ENCODE data around the gene SLC7A1.

The SLC7A1 gene

GRCh38 chr13:29607465-29607864 is 12.0 kb upstream of the SLC7A1 start:
- no peak for TF ChIP-seq EZH2phosphoT487 (IDR thresholded peaks at IDR 0.05; ENCODE audit: borderline replicate concordance, low read length)
- TF ChIP-seq, protein P1, sequence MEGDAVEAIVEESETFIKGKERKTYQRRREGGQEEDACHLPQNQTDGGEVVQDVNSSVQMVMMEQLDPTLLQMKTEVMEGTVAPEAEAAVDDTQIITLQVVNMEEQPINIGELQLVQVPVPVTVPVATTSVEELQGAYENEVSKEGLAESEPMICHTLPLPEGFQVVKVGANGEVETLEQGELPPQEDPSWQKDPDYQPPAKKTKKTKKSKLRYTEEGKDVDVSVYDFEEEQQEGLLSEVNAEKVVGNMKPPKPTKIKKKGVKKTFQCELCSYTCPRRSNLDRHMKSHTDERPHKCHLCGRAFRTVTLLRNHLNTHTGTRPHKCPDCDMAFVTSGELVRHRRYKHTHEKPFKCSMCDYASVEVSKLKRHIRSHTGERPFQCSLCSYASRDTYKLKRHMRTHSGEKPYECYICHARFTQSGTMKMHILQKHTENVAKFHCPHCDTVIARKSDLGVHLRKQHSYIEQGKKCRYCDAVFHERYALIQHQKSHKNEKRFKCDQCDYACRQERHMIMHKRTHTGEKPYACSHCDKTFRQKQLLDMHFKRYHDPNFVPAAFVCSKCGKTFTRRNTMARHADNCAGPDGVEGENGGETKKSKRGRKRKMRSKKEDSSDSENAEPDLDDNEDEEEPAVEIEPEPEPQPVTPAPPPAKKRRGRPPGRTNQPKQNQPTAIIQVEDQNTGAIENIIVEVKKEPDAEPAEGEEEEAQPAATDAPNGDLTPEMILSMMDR (IDR thresholded peaks at IDR 0.05; ENCODE audit: low read depth, low read length, poor library complexity, severe bottlenecking): no peak
- Histone ChIP-seq H3K27me3 (ENCODE audit: control insufficient read depth, low read length) (peaks cover 18% of the 10 kb centered on the region), H3K27ac (ENCODE audit: low read depth, low read length) (no peak overlapping the region)

DNA sequence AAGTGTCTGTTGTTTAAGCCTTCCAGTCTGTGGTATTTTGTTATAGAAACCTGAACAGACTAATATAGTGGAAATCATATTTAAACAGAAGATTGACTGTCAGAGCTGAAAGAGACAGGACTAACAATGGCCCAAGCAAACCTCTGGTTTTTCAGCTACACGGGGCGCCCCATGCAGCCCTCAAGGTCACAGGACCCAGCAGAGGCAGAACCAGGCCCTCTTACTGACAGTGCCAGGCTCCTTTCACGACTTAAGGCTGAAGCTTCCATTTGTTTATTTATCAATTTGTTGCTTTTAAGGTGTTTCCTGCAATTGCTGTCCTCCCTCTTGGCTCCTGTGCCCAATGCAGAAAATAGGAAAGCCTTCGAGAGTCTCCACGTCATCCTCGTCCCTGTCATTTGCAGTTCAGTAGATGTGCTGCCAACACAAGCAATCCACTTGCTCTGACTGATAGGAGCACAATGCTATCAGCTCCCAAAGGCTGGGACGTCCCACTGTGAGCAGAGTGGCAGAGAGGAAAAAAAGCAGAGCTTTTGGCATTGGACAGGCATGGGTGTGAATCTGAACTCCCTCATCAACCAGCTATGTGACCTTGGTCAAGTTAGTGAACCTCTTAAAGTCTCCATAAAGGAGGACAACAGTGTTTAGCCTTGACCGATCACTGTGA is 10.5 kb upstream of the SLC7A1 start:
- TF ChIP-seq EZH2phosphoT487 (IDR thresholded peaks at IDR 0.05; ENCODE audit: borderline replicate concordance, low read length): no peak
- TF ChIP-seq, protein P1 (IDR thresholded peaks at IDR 0.05; ENCODE audit: low read depth, low read length, poor library complexity, severe bottlenecking): no peak
- H3K27ac ChIP-seq (ENCODE audit: low read depth, low read length): no peak overlapping the region
- no peaks in the 10 kb centered on the region for H4K20me1 ChIP-seq (ENCODE audit: control insufficient read depth, insufficient read depth, low read depth, low read length)
- no peaks in the 10 kb centered on the region for H3F3A ChIP-seq (ENCODE audit: control insufficient read depth, insufficient read depth)
- peaks cover 23% of the 10 kb centered on the region for H3K27me3 ChIP-seq (ENCODE audit: control insufficient read depth, low read length)
- no peaks in the 10 kb centered on the region for H3K79me2 ChIP-seq (ENCODE audit: control insufficient read depth, low read length)
- H3K9me3 ChIP-seq (ENCODE audit: control insufficient read depth, insufficient read depth, low read length): no peaks in the 10 kb centered on the region
- H3K4me3 ChIP-seq (ENCODE audit: low read length): no peak overlapping the region
- H3K4me2 ChIP-seq (ENCODE audit: low read length): no peak overlapping the region
- H3K4me1 ChIP-seq (ENCODE audit: control insufficient read depth, low read length): no peaks in the 10 kb centered on the region
- no peaks in the 10 kb centered on the region for H3K36me3 ChIP-seq (ENCODE audit: control insufficient read depth, low read length)
- no peaks in the 10 kb centered on the region for H3K9me2 ChIP-seq (replicated peaks; ENCODE audit: control insufficient read depth, low read length)

More at GRCh38 chr13:29607465-29607864, 12.0 kb upstream of the SLC7A1 start:
- Histone ChIP-seq H3K4me2 (ENCODE audit: low read length) (no peak overlapping the region), H3F3A (ENCODE audit: control insufficient read depth, insufficient read depth) (no peaks in the 10 kb centered on the region), H3K9me2 (replicated peaks; ENCODE audit: control insufficient read depth, low read length) (no peaks in the 10 kb centered on the region), H3K36me3 (ENCODE audit: control insufficient read depth, low read length) (no peaks in the 10 kb centered on the region), H3K79me2 (ENCODE audit: control insufficient read depth, low read length) (no peaks in the 10 kb centered on the region), H3K4me1 (ENCODE audit: control insufficient read depth, low read length) (no peaks in the 10 kb centered on the region), H4K20me1 (ENCODE audit: control insufficient read depth, insufficient read depth, low read depth, low read length) (no peaks in the 10 kb centered on the region), H3K4me3 (ENCODE audit: low read length) (no peak overlapping the region), H3K9me3 (ENCODE audit: control insufficient read depth, insufficient read depth, low read length) (no peaks in the 10 kb centered on the region)

DNA sequence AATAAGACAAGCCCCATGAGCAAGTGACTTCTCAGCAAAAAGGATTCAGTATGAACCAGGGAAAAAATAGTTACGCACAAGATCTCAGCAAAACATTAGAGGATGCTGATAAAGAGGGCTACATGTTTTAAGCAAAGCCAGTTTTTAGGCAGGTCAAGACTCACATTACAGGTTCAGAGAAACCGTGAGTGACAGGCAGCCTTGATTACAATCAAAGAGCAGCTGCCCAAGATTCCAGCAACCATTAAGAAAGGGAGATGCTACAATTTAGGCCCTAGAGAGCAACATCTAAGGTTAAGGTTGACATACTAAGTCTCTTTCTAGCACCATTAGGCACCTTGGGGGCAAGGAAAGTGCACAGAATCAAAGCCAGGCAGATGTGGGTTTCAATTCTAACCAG is 2.8 kb upstream of the SLC7A1 start:
- Histone ChIP-seq H3K36me3 (ENCODE audit: control insufficient read depth, low read length) (peaks cover 20% of the 10 kb centered on the region), H3K9me3 (ENCODE audit: control insufficient read depth, insufficient read depth, low read length) (no peaks in the 10 kb centered on the region), H3K4me3 (ENCODE audit: low read length) (no peak overlapping the region), H4K20me1 (ENCODE audit: control insufficient read depth, insufficient read depth, low read depth, low read length) (peaks cover under 1% of the 10 kb centered on the region; the same call in 1 of the 2 replicates), H3K9me2 (replicated peaks; ENCODE audit: control insufficient read depth, low read length) (no peaks in the 10 kb centered on the region), H3K4me1 (ENCODE audit: control insufficient read depth, low read length) (peaks cover 16% of the 10 kb centered on the region), H3K79me2 (ENCODE audit: control insufficient read depth, low read length) (peaks cover 25% of the 10 kb centered on the region), H3F3A (ENCODE audit: control insufficient read depth, insufficient read depth) (no peaks in the 10 kb centered on the region), H3K27ac (ENCODE audit: low read depth, low read length) (no peak overlapping the region), H3K4me2 (ENCODE audit: low read length) (no peak overlapping the region), H3K27me3 (ENCODE audit: control insufficient read depth, low read length) (0 out of 2 replicates have a peak, but pooled peaks cover 9% of the 10 kb centered on the region)
- TF ChIP-seq EZH2phosphoT487 (IDR thresholded peaks at IDR 0.05; ENCODE audit: borderline replicate concordance, low read length): no peak
- TF ChIP-seq, protein P1 (IDR thresholded peaks at IDR 0.05; ENCODE audit: low read depth, low read length, poor library complexity, severe bottlenecking): no peak

All from DOHH2 (cell line).